ENCODE measurements around the gene TMEM237. TPM values are rescaled to one million over a fixed set of nuclear protein-coding genes. Genes with fewer than 3 reads are reported as not detected.
A peak's percentile ranks its signal among the peaks of the same experiment; 100 is the strongest.

Gene TMEM237, protein sequence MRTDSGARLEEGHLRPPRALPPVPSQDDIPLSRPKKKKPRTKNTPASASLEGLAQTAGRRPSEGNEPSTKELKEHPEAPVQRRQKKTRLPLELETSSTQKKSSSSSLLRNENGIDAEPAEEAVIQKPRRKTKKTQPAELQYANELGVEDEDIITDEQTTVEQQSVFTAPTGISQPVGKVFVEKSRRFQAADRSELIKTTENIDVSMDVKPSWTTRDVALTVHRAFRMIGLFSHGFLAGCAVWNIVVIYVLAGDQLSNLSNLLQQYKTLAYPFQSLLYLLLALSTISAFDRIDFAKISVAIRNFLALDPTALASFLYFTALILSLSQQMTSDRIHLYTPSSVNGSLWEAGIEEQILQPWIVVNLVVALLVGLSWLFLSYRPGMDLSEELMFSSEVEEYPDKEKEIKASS
- total RNA-seq (2021; ENCODE audit: unreplicated experiment) (30.6 TPM), Bru-seq, nascent RNA (percentile 70 among the genes with signal in this experiment), BruChase-seq, experiment 1, labeled RNA remaining after a 2-hour chase (percentile 71 among the genes with signal in this experiment), BruChase-seq, experiment 2, labeled RNA remaining after a 6-hour chase (percentile 74 among the genes with signal in this experiment)
- 20.0 TPM for polyA plus RNA-seq (2012; ENCODE audit: insufficient read length)
- long read RNA-seq, transcript TMEM237-213 (12 exons, 1,824 nt), result major isoform, 26 of 45 reads
- long read RNA-seq, partial matches to known transcripts, result 2 of 45 reads
- long read RNA-seq, other reads (novel, unspliced or antisense), result 16 of 45 reads

DNA sequence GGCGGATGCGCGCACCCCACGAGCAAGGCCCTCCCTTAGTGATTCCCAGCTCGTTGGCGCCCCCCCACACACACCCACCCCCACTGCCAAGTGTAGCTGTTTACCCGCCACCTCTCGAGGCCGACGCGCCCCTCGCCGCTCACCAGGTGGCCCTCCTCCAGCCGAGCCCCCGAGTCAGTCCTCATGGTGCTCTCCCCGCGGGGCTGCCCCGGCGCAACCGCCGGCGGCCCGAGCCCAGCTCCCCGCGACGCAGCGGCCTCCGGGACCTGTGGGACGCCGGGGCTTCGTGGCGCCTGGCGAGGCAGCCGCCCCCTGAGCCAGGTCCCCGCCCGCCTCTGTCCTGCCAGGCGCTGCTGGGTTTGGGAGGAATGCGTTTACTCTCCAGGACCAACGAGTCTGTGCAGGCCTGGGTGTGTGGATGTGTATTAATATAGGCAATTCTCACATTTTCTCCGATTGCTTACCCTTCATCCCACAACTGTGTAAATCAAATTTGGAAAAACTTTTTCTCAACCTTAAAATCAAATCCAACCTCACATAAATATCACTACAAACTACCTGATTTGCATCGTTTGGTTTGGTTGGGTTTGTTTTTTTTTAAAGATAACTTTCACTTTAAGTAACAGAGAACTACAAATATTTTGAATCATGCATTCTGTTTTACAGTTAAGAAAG lies at the start of gene TMEM237:
Gene TMEM237, minus strand, starts transcription at position 288 of the 675 bp plus-strand sequence. Its CDS starts 103 bp downstream, at position 185.
- no TSS peak for BruUV-seq (replicated peaks)
- in situ Hi-C loops (cut with HindIII; ENCODE audit: low pct_unique_long_range_greater_than_20kb, low sequenced_read_pairs), result no loop called here

DNA sequence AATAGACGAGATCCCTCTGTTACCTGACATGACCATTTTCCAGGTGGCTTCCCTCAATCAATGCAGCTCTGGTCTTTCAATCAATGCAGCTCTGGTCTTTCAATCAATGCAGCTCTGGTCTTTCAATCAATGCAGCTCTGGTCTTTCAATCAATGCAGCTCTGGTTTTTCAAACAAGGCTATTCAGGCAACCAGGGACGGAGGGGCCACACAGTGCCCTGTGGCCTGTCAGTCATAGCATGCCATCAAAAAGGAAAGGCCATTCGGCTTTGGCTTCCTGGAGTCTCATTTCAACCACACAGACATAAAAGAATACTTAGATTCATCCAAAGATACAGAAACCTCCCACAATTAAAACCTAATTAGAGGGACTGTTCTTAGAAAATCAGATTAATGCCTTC lies 41.9 kb upstream of the TMEM237 start:
- CTCF ChIA-PET, result no interaction called here
- POLR2A ChIA-PET, result no interaction called here
- in situ Hi-C loops (cut with HindIII; ENCODE audit: low pct_unique_long_range_greater_than_20kb, low sequenced_read_pairs), result no loop called here

More for the DNA sequence above, at the start of gene TMEM237:
- POLR2A ChIA-PET, result interaction anchor here (0.6 to 0.7 kb wide), 2 partner anchors 194 to 424 kb away, joined by 4 to 7 read pairs; no protein-coding TSS in a partner anchor
- intact Hi-C loops (cut with micrococcal nuclease; ENCODE audit: unreplicated experiment), result no loop called here
- ATAC-seq (peak; percentile 78), DNase-seq (ENCODE audit: low read depth, low spot score) (no peak)
- Histone ChIP-seq H3K9me3 (ENCODE audit: control insufficient read depth, insufficient read depth, low read depth, low read length) (no peaks in the 10 kb centered on the region), H3K36me3 (ENCODE audit: control insufficient read depth, insufficient read depth, low read length) (no peaks in the 10 kb centered on the region; the same call in 1 of the 2 replicates), H3K27me3 (ENCODE audit: control insufficient read depth, insufficient read depth, low read length) (no peaks in the 10 kb centered on the region), H3K27ac (ENCODE audit: low read length) (peak within 1 kb of the TSS; percentile 95), H3K4me1 (ENCODE audit: control insufficient read depth, insufficient read depth, low read length) (peaks cover 17% of the 10 kb centered on the region), H3K4me3 (ENCODE audit: low read depth in 2 of 2, low read length in 2 of 2) (peak within 1 kb of the TSS; percentile 64 to 95)
- TF ChIP-seq SIN3A (IDR thresholded peaks at IDR 0.05; ENCODE audit: borderline replicate concordance, insufficient read depth, low read depth, low read length) (0 out of 2 replicates have a peak, but pooled peaks have one; percentile 60), POLR2AphosphoS5 (IDR thresholded peaks at IDR 0.05; ENCODE audit: low read depth, low read length) (no peak)
- TF ChIP-seq, protein P1, sequence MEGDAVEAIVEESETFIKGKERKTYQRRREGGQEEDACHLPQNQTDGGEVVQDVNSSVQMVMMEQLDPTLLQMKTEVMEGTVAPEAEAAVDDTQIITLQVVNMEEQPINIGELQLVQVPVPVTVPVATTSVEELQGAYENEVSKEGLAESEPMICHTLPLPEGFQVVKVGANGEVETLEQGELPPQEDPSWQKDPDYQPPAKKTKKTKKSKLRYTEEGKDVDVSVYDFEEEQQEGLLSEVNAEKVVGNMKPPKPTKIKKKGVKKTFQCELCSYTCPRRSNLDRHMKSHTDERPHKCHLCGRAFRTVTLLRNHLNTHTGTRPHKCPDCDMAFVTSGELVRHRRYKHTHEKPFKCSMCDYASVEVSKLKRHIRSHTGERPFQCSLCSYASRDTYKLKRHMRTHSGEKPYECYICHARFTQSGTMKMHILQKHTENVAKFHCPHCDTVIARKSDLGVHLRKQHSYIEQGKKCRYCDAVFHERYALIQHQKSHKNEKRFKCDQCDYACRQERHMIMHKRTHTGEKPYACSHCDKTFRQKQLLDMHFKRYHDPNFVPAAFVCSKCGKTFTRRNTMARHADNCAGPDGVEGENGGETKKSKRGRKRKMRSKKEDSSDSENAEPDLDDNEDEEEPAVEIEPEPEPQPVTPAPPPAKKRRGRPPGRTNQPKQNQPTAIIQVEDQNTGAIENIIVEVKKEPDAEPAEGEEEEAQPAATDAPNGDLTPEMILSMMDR (IDR thresholded peaks at IDR 0.05), result peak; percentile 49
- TF ChIP-seq, protein P2, sequence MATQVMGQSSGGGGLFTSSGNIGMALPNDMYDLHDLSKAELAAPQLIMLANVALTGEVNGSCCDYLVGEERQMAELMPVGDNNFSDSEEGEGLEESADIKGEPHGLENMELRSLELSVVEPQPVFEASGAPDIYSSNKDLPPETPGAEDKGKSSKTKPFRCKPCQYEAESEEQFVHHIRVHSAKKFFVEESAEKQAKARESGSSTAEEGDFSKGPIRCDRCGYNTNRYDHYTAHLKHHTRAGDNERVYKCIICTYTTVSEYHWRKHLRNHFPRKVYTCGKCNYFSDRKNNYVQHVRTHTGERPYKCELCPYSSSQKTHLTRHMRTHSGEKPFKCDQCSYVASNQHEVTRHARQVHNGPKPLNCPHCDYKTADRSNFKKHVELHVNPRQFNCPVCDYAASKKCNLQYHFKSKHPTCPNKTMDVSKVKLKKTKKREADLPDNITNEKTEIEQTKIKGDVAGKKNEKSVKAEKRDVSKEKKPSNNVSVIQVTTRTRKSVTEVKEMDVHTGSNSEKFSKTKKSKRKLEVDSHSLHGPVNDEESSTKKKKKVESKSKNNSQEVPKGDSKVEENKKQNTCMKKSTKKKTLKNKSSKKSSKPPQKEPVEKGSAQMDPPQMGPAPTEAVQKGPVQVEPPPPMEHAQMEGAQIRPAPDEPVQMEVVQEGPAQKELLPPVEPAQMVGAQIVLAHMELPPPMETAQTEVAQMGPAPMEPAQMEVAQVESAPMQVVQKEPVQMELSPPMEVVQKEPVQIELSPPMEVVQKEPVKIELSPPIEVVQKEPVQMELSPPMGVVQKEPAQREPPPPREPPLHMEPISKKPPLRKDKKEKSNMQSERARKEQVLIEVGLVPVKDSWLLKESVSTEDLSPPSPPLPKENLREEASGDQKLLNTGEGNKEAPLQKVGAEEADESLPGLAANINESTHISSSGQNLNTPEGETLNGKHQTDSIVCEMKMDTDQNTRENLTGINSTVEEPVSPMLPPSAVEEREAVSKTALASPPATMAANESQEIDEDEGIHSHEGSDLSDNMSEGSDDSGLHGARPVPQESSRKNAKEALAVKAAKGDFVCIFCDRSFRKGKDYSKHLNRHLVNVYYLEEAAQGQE (IDR thresholded peaks at IDR 0.05; ENCODE audit: insufficient read depth in 1 of 2, low read depth in 2 of 2, low read length in 1 of 2), result no peak
- CTCF ChIA-PET, result no interaction called here

More for the DNA sequence above, 41.9 kb upstream of the TMEM237 start:
- Histone ChIP-seq H3K36me3 (ENCODE audit: control insufficient read depth, insufficient read depth, low read length) (no peaks in the 10 kb centered on the region), H3K27ac (ENCODE audit: low read length) (no peak overlapping the region), H3K27me3 (ENCODE audit: control insufficient read depth, insufficient read depth, low read length) (0 out of 2 replicates have a peak, but pooled peaks cover 2% of the 10 kb centered on the region), H3K9me3 (ENCODE audit: control insufficient read depth, insufficient read depth, low read depth, low read length) (no peaks in the 10 kb centered on the region), H3K4me1 (ENCODE audit: control insufficient read depth, insufficient read depth, low read length) (no peaks in the 10 kb centered on the region), H3K4me3 (ENCODE audit: low read depth in 2 of 2, low read length in 2 of 2) (no peak overlapping the region)
- TF ChIP-seq POLR2AphosphoS5 (IDR thresholded peaks at IDR 0.05; ENCODE audit: low read depth, low read length), result no peak
- TF ChIP-seq TCF7L2 (IDR thresholded peaks at IDR 0.05; ENCODE audit: low read depth, low read length), result no peak
- TF ChIP-seq, protein P2 (IDR thresholded peaks at IDR 0.05; ENCODE audit: insufficient read depth in 1 of 2, low read depth in 2 of 2, low read length in 1 of 2), result no peak
- TF ChIP-seq, protein P1 (IDR thresholded peaks at IDR 0.05), result no peak
- TF ChIP-seq SIN3A (IDR thresholded peaks at IDR 0.05; ENCODE audit: borderline replicate concordance, insufficient read depth, low read depth, low read length), result no peak
- BruUV-seq (replicated peaks), result no TSS peak
- no peak for ATAC-seq
- intact Hi-C loops (cut with micrococcal nuclease; ENCODE audit: unreplicated experiment), result no loop called here
- no peak for DNase-seq (ENCODE audit: low read depth, low spot score)

Data from Panc1 (cell line).